HCT116 (cell line): ENCODE results near the gene IFNL1. TPM values are rescaled to one million over a fixed set of nuclear protein-coding genes. Genes with fewer than 3 reads are reported as not detected.

Experiments used
- ATAC-seq: fragments of 200-7000 bp; cut with Tn5 transposase; 2 replicates; pipeline ENCODE4 v1.9.1; 2020; ENCODE audit warnings: mild to moderate bottlenecking, moderate library complexity
- BruUV-seq: library from RNA; stranded (reverse); fragments of 400-500 nt; replicated peaks from 2 replicates; lab custom pipeline; 2021; lab: Mats Ljungman, UMichigan
- CTCF ChIA-PET: fragments of 300-600 bp; sonication (Branson Sonifier 250); formaldehyde crosslinking; loops from one replicate; lab custom pipeline; 2021; ENCODE audit warnings: antibody characterized with exemption; lab: Charles Lee
- POLR2A ChIA-PET: fragments of 300-600, 350-600 bp; sonication (Branson Sonifier 250); formaldehyde crosslinking; loops from one replicate; lab custom pipeline; 2021; ENCODE audit warnings: antibody characterized with exemption; lab: Charles Lee
- RAD21 ChIA-PET, 2 experiments: fragments of 300-600 bp; sonication (Branson Sonifier 250); formaldehyde crosslinking; loops; one replicate each; lab custom pipeline; 2023; ENCODE audit warnings: low total read pairs in 2 of 2; ENCODE audit not compliant: uncharacterized antibody in 2 of 2, unreplicated experiment in 2 of 2, low non-redundant PET in 1 of 2; lab: Charles Lee
- DNase-seq: peaks from one replicate; pipeline ENCODE4 v3.0.0-alpha.2; 2010; ENCODE audit warnings: low read depth, low spot score
- H2AFZ ChIP-seq: fragments of 200-600 bp; shearing (Covaris generic), sonication (generic); 2 replicates; pipeline ENCODE4 v1.6.1; 2017; ENCODE audit warnings: low read depth, mixed run types, mixed read lengths, antibody characterized with exemption, low read length; ENCODE audit not compliant: poor library complexity, severe bottlenecking
- H3K27ac ChIP-seq: 2 replicates; pipeline ENCODE4 v1.5.1; 2012; ENCODE audit warnings: low read depth, low read length
- H3K27me3 ChIP-seq: fragments of 200-600 bp; sonication (generic); 2 replicates; pipeline ENCODE4 v1.6.1; 2016; ENCODE audit warnings: mixed run types, low read length, mixed read lengths; ENCODE audit not compliant: insufficient read depth
- H3K36me3 ChIP-seq, 2 experiments: fragments of 200-500 bp in 1 of 2; fragments of 200-600 bp in 1 of 2; sonication (Bioruptor generic) in 1 of 2; sonication (generic) in 1 of 2; 2 replicates each; pipeline versions ENCODE4 v1.5.1 to v1.6.1; 2014 to 2016; ENCODE audit warnings: low read length in 2 of 2, inconsistent platforms in 1 of 2, mixed read lengths in 1 of 2, mixed run types in 1 of 2; ENCODE audit not compliant: insufficient read depth in 2 of 2, control insufficient read depth in 1 of 2
- H3K4me1 ChIP-seq, 2 experiments: fragments of 200-600 bp in 1 of 2; sonication (generic) in 1 of 2; 2 replicates each; pipeline versions ENCODE4 v1.5.1 to v1.6.1; 2012 to 2017; ENCODE audit warnings: low read length in 2 of 2, inconsistent platforms in 1 of 2, mild to moderate bottlenecking in 1 of 2, mixed read lengths in 1 of 2, mixed run types in 1 of 2, moderate library complexity in 1 of 2; ENCODE audit not compliant: insufficient read depth in 2 of 2, control insufficient read depth in 1 of 2
- H3K4me2 ChIP-seq: fragments of 200-600 bp; sonication (generic); 2 replicates; pipeline ENCODE4 v1.6.1; 2017; ENCODE audit warnings: mixed run types, low read length, mixed read lengths
- H3K4me3 ChIP-seq, 2 experiments: fragments of 200-600 bp in 1 of 2; sonication (generic) in 1 of 2; replicated peaks in 1 of 2; 2 replicates each; pipeline ENCODE4 v1.5.1; 2011 to 2016; ENCODE audit warnings: low read length in 2 of 2, control low read depth in 1 of 2, low read depth in 1 of 2, mild to moderate bottlenecking in 1 of 2, mixed read lengths in 1 of 2, mixed run types in 1 of 2
- H3K79me2 ChIP-seq: fragments of 200-600 bp; sonication (generic); 2 replicates; pipeline ENCODE4 v1.6.1; 2017; ENCODE audit warnings: mild to moderate bottlenecking, mixed run types, low read length, moderate library complexity, mixed read lengths; ENCODE audit not compliant: insufficient read depth
- H3K9ac ChIP-seq: fragments of 200-600 bp; sonication (generic); 2 replicates; pipeline ENCODE4 v1.6.1; 2016; ENCODE audit warnings: low read length, mixed read lengths
- H3K9me2 ChIP-seq: fragments of 200-600 bp; sonication (generic), shearing (Covaris generic); 2 replicates; pipeline ENCODE4 v1.6.1; 2017; ENCODE audit warnings: mixed run types, mild to moderate bottlenecking, moderate library complexity; ENCODE audit not compliant: insufficient read depth
- H3K9me3 ChIP-seq, 2 experiments: fragments of 200-500 bp in 1 of 2; fragments of 200-600 bp in 1 of 2; sonication (Bioruptor generic) in 1 of 2; sonication (generic) in 1 of 2; 2 replicates each; pipeline ENCODE4 v1.6.1; 2014 to 2017; ENCODE audit warnings: low read length in 2 of 2, mixed read lengths in 2 of 2, inconsistent platforms in 1 of 2, low read depth in 1 of 2, mild to moderate bottlenecking in 1 of 2, mixed run types in 1 of 2, moderate library complexity in 1 of 2; ENCODE audit not compliant: control insufficient read depth in 1 of 2, insufficient read depth in 1 of 2
- H4K20me1 ChIP-seq: fragments of 200-600 bp; sonication (generic), shearing (Covaris generic); 2 replicates; pipeline ENCODE4 v1.6.1; 2017; ENCODE audit warnings: mixed run types, mild to moderate bottlenecking, moderate library complexity; ENCODE audit not compliant: insufficient read depth
- CEBPB ChIP-seq: IDR thresholded peaks from 2 replicates; pipeline ENCODE4 v1.6.1; 2012; ENCODE audit warnings: low read depth
- EGR1 ChIP-seq: IDR thresholded peaks from 2 replicates; pipeline ENCODE4 v1.6.1; 2012; ENCODE audit warnings: low read depth
- ELF1 ChIP-seq: IDR thresholded peaks from 2 replicates; pipeline ENCODE4 v1.6.1; 2012; ENCODE audit warnings: low read depth, borderline replicate concordance
- EZH2 ChIP-seq: fragments of 200-600 bp; sonication (generic); IDR thresholded peaks from 2 replicates; pipeline ENCODE4 v1.6.1; 2017; ENCODE audit warnings: antibody characterized with exemption, mixed run types
- FOSL1 ChIP-seq: IDR thresholded peaks from 2 replicates; pipeline ENCODE4 v1.6.1; 2012; ENCODE audit warnings: low read depth
- JUND ChIP-seq: IDR thresholded peaks from 2 replicates; pipeline ENCODE4 v1.6.1; 2012
- POLR2A ChIP-seq: IDR thresholded peaks from 2 replicates; pipeline ENCODE4 v1.7.0; 2011; ENCODE audit warnings: borderline replicate concordance; ENCODE audit not compliant: insufficient read depth, insufficient read length; ENCODE audit errors: extremely low read depth
- RAD21 ChIP-seq: IDR thresholded peaks from 2 replicates; pipeline ENCODE4 v1.6.1; 2012; ENCODE audit warnings: low read depth, mild to moderate bottlenecking
- SP1 ChIP-seq: IDR thresholded peaks from 2 replicates; pipeline ENCODE4 v1.6.1; 2012; ENCODE audit warnings: low read depth
- TCF7L2 ChIP-seq: IDR thresholded peaks from 2 replicates; pipeline ENCODE4 v1.7.0; 2011; ENCODE audit warnings: borderline replicate concordance, inconsistent platforms; ENCODE audit not compliant: insufficient read depth, insufficient read length; ENCODE audit errors: extremely low read depth
- YY1 ChIP-seq: IDR thresholded peaks from 2 replicates; pipeline ENCODE4 v1.6.1; 2011; ENCODE audit warnings: low read length, low read depth, moderate library complexity, mild to moderate bottlenecking; ENCODE audit not compliant: insufficient replicate concordance; ENCODE audit errors: extremely low read depth
- ZFX ChIP-seq: fragments of 450-650 bp; IDR thresholded peaks from 2 replicates; pipeline ENCODE4 v1.6.1; 2017
- ZNF274 ChIP-seq: fragments of 200-500 bp; sonication (Bioruptor generic); IDR thresholded peaks from 2 replicates; pipeline ENCODE4 v1.6.1; 2014; ENCODE audit warnings: mild to moderate bottlenecking, low read depth, low read length, inconsistent platforms
- intact Hi-C: fragments of 100-400 bp; cut with micrococcal nuclease; formaldehyde crosslinking; loops from 2 replicates; pipeline ENCODE4 v1.10.0; 2022
- total RNA-seq: library from RNA; stranded (reverse); gene quantifications from one replicate; pipeline ENCODE4 v1.2.1, GENCODE V29; 2021; ENCODE audit not compliant: unreplicated experiment
- TF ChIP-seq, protein P1 (sequence below), 3 experiments: fragments of 200-600 bp in 1 of 3; sonication (generic) in 1 of 3; IDR thresholded peaks in 2 of 3; conservative IDR thresholded peaks in 1 of 3; 2 replicates each; pipeline ENCODE4 v1.5.1; 2012 to 2017; ENCODE audit warnings: low read depth in 2 of 3, low read length in 2 of 3, antibody characterized with exemption in 1 of 3, borderline replicate concordance in 1 of 3, control low read depth in 1 of 3, mild to moderate bottlenecking in 1 of 3, mixed read lengths in 1 of 3, mixed run types in 1 of 3, moderate library complexity in 1 of 3; ENCODE audit not compliant: insufficient read depth in 1 of 3
- TF ChIP-seq, protein P2 (sequence below): IDR thresholded peaks from 2 replicates; pipeline ENCODE4 v1.6.1; 2012
- TF ChIP-seq, protein P3 (sequence below): IDR thresholded peaks from 2 replicates; pipeline ENCODE4 v1.6.1; 2011; ENCODE audit warnings: mild to moderate bottlenecking, low read length, moderate library complexity; ENCODE audit not compliant: insufficient replicate concordance; ENCODE audit errors: extremely low read depth
- TF ChIP-seq, protein P4 (sequence below): IDR thresholded peaks from 2 replicates; pipeline ENCODE4 v1.6.1; 2012
- TF ChIP-seq, protein P5 (sequence below): IDR thresholded peaks from 2 replicates; pipeline ENCODE4 v1.6.1; 2012; ENCODE audit warnings: low read depth

Gene IFNL1
- total RNA-seq, 1 experiment from 2014 or later = not detected

DNA sequence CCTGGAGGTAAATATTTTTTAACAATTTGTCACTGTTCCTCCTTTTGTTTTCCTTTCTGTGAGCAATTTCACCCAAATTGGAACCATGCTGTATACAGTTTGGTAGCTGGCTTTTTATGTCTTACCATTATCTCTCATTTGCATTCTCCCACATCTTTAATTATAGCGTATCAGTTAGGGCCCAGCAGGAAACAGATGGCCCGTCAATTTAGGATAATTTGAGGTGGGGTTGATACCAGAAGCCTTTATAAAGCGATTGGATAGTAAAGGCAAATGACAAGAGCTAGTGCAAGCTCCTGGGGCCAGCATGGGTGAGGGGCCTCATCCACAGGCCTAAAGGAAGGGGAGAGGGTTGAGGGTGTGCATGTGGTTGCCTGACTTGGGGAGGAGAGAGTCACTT lies 43.7 kb upstream of the IFNL1 start:
- intact Hi-C loops = no loop called here
- no peaks in the 10 kb centered on the region for H3K36me3 ChIP-seq
- BruUV-seq = no TSS peak
- H3K27me3 ChIP-seq = no peaks in the 10 kb centered on the region
- no peaks in the 10 kb centered on the region for H3K9me2 ChIP-seq
- TF ChIP-seq, protein P1, sequence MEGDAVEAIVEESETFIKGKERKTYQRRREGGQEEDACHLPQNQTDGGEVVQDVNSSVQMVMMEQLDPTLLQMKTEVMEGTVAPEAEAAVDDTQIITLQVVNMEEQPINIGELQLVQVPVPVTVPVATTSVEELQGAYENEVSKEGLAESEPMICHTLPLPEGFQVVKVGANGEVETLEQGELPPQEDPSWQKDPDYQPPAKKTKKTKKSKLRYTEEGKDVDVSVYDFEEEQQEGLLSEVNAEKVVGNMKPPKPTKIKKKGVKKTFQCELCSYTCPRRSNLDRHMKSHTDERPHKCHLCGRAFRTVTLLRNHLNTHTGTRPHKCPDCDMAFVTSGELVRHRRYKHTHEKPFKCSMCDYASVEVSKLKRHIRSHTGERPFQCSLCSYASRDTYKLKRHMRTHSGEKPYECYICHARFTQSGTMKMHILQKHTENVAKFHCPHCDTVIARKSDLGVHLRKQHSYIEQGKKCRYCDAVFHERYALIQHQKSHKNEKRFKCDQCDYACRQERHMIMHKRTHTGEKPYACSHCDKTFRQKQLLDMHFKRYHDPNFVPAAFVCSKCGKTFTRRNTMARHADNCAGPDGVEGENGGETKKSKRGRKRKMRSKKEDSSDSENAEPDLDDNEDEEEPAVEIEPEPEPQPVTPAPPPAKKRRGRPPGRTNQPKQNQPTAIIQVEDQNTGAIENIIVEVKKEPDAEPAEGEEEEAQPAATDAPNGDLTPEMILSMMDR (IDR thresholded peaks at IDR 0.05 in 2 of 3, conservative IDR thresholded peaks at IDR 0.05 in 1 of 3; ENCODE audit: borderline replicate concordance in 1 of 3, insufficient read depth in 1 of 3, low read depth in 2 of 3, low read length in 2 of 3) = no peak
- TF ChIP-seq FOSL1 (no peak), SP1 (no peak), YY1 (no peak), JUND (no peak), ELF1 (no peak), EZH2 (no peak), ZFX (no peak), TCF7L2 (no peak), CEBPB (no peak), ZNF274 (no peak), RAD21 (no peak), POLR2A (no peak), EGR1 (no peak)
- TF ChIP-seq, protein P2, sequence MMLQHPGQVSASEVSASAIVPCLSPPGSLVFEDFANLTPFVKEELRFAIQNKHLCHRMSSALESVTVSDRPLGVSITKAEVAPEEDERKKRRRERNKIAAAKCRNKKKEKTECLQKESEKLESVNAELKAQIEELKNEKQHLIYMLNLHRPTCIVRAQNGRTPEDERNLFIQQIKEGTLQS = no peak
- TF ChIP-seq, protein P3, sequence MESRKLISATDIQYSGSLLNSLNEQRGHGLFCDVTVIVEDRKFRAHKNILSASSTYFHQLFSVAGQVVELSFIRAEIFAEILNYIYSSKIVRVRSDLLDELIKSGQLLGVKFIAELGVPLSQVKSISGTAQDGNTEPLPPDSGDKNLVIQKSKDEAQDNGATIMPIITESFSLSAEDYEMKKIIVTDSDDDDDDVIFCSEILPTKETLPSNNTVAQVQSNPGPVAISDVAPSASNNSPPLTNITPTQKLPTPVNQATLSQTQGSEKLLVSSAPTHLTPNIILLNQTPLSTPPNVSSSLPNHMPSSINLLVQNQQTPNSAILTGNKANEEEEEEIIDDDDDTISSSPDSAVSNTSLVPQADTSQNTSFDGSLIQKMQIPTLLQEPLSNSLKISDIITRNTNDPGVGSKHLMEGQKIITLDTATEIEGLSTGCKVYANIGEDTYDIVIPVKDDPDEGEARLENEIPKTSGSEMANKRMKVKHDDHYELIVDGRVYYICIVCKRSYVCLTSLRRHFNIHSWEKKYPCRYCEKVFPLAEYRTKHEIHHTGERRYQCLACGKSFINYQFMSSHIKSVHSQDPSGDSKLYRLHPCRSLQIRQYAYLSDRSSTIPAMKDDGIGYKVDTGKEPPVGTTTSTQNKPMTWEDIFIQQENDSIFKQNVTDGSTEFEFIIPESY = no peak
- TF ChIP-seq, protein P4, sequence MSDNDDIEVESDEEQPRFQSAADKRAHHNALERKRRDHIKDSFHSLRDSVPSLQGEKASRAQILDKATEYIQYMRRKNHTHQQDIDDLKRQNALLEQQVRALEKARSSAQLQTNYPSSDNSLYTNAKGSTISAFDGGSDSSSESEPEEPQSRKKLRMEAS = no peak
- TF ChIP-seq, protein P5, sequence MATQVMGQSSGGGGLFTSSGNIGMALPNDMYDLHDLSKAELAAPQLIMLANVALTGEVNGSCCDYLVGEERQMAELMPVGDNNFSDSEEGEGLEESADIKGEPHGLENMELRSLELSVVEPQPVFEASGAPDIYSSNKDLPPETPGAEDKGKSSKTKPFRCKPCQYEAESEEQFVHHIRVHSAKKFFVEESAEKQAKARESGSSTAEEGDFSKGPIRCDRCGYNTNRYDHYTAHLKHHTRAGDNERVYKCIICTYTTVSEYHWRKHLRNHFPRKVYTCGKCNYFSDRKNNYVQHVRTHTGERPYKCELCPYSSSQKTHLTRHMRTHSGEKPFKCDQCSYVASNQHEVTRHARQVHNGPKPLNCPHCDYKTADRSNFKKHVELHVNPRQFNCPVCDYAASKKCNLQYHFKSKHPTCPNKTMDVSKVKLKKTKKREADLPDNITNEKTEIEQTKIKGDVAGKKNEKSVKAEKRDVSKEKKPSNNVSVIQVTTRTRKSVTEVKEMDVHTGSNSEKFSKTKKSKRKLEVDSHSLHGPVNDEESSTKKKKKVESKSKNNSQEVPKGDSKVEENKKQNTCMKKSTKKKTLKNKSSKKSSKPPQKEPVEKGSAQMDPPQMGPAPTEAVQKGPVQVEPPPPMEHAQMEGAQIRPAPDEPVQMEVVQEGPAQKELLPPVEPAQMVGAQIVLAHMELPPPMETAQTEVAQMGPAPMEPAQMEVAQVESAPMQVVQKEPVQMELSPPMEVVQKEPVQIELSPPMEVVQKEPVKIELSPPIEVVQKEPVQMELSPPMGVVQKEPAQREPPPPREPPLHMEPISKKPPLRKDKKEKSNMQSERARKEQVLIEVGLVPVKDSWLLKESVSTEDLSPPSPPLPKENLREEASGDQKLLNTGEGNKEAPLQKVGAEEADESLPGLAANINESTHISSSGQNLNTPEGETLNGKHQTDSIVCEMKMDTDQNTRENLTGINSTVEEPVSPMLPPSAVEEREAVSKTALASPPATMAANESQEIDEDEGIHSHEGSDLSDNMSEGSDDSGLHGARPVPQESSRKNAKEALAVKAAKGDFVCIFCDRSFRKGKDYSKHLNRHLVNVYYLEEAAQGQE = no peak
- CTCF ChIA-PET = no interaction called here
- no peak overlapping the region for H3K4me3 ChIP-seq
- no peaks in the 10 kb centered on the region for H3K79me2 ChIP-seq
- RAD21 ChIA-PET = no interaction called here
- H3K4me1 ChIP-seq = peaks cover 0 to 6% of the 10 kb centered on the region in 2 experiments; a peak in 1 of 4 replicates
- H4K20me1 ChIP-seq = no peaks in the 10 kb centered on the region
- ATAC-seq (no peak), DNase-seq (no peak)
- no peak overlapping the region for H2AFZ ChIP-seq
- H3K4me2 ChIP-seq = no peak overlapping the region
- no peaks in the 10 kb centered on the region for H3K9me3 ChIP-seq
- no peak overlapping the region for H3K27ac ChIP-seq
- POLR2A ChIA-PET = no interaction called here
- no peak overlapping the region for H3K9ac ChIP-seq
